GM21529 (cell line): ENCODE measurements around the gene ADRA2C.

Experiments
- ATAC-seq: cut with Tn5 transposase; IDR thresholded peaks from one replicate; pipeline ENCODE4 v1.9.1; 2021; ENCODE audit not compliant: unreplicated experiment

The ADRA2C gene

DNA sequence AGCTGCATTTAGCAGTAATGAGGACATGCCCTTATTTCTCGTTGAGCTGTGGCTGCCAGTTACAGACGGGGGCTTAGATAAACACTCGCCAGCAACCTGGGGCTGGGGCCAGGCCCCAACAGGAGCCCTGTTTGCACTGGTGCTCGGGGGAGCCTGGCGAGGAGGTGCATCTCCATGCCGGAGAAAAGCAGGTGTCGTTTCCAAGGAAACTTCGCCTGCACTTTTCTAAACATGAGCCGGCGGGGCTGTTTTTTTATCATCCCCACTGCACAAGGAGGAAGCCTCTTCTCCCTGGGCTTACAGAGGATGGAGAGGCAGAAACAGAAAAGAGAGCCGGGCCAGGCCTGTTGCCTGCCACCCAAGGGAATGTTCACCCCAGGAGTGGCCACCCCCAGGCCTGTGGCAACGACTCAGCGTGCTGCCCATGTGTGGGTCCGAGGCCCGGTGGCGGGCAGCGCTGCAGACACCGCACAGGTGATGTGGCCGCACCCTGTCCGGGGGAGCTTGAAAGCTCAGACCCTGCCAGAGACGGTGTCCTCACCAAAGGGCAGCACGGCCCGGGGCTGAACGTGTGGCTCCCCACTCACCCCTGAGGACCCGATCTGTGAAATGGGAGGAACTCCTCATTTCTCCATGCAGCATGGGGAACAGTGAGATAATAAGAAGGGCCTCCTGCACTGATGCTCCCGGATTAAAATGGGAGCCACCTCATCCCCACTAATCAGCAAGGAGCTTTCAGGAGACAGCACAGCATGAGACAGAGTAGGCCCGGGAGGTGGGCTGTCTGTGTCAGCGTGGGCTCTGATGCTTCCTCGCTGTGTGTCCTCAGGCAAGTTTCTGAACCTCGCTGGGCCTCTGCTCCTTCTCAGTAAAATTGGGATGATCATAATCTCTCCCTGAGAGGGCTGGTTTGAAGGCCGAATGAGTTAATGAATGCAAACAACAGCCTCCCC, 33.8 kb upstream of the ADRA2C start:
- ATAC-seq, result no peak

DNA sequence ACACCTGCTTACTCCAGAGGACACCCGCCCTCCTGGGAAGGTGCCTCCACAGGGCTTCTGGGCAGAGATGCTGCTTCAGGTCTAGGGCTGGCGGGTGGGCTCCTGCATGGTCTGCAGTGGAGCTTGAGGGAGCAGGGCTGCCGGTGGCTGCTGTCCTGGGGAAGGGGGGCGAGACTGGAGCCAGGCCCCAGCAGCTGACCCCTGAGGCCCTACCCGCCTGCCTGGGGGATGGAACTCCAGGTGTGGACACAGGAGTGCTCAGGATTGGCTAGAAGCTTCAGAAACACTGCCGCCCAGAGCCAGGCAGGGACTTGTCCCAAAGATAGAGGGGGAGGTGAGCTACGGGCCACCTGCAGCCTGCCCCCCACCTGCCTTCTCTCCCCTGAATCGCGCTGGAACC, 33.0 kb upstream of the ADRA2C start:
- no peak for ATAC-seq

DNA sequence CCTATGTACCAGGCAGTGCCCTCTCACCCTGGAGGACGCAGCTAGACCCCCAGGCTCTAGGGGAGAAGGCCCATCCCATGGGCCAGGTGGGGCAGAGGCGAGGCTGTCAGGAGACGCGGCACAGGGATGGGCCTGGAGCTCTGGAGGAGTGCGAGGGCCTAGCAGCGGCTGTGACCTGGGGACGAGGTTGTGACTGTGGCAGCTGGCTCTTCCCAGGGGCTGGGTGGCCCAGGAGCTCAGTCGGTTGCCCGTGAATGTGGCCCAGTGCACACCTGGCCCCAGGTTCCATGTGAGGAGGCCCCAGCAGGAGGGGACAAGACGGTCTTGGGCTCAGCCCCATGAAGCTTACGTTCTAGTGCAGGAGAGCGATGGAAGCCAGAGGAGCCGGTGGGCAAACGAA, 31.0 kb upstream of the ADRA2C start:
- no peak for ATAC-seq

DNA sequence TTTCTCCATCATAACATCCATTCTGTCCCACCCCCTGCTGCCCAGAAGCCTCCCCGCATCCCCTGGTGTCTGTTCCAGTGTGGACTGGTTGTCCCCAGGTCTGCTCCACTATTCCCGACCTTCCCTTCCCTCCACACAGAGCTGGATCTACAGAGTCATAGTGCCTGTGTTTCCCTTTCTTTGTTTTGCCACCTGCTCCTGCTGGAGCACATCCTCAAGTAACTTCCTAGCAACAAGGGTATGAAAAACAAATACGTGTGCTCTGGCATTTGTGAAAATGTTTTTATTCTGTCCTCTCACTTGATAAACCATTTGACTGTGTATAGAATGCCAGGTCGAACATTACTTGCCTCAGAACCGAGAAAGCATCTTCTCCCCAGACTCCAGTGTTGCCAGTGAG, 29.9 kb upstream of the ADRA2C start:
- no peak for ATAC-seq

DNA sequence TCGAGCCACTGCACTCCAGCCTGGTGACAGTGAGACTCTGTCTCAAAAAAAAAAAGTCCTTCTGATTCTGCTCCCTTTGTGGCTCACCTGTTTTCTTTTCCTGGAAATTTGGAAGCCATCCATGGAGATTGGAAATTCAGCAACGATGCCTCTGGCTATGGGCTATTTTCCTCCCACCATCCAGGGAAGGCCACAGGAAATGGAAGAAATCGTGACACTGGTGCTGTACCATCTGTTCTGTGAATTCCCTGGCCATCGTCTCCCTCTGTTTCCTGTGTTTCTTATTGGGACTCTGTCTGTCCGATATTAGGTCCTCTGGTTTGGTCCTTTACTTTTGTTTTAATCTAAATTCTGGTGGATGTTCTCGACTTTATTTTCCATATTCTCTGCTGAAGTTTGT, 29.4 kb upstream of the ADRA2C start:
- no peak for ATAC-seq

DNA sequence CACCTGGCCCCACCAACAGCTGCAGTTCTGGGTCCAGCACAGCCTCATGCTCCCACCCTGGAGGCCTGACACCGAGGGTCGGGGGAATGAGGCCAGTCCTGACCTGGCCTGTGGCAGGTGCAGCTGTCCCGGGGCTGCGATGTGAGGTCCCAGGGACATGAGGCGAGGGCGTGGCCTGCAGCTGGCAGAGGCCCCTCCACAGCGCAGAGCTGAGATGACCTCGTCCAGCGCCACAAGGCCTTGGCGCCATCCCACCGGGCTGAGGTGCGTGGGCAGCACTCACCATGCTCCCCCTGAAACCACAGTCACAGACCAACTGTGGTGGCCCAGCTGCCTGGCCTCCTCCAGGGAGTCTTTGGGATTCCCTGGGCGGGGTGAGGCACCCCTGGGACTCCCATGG, 26.6 kb upstream of the ADRA2C start:
- ATAC-seq, result no peak

DNA sequence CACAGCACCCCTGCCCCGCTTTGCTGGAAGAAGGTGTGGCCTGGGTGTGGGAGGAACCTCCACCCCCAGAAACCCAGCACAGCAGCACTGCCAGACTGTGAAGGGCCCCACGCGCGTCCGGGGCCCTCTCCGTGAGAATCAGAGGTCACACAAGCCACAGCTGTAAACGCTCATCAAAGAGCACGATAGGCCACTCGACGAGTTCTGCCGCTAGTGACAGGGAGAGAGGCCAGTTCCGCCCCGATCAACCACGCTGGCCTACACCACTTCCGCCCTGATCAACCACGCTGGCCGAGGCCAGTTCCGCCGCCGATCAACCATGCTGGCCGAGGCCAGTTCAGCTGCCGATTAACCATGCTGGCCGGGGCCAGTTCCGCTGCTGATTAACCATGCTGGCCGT, 25.9 kb upstream of the ADRA2C start:
- ATAC-seq, result no peak

DNA sequence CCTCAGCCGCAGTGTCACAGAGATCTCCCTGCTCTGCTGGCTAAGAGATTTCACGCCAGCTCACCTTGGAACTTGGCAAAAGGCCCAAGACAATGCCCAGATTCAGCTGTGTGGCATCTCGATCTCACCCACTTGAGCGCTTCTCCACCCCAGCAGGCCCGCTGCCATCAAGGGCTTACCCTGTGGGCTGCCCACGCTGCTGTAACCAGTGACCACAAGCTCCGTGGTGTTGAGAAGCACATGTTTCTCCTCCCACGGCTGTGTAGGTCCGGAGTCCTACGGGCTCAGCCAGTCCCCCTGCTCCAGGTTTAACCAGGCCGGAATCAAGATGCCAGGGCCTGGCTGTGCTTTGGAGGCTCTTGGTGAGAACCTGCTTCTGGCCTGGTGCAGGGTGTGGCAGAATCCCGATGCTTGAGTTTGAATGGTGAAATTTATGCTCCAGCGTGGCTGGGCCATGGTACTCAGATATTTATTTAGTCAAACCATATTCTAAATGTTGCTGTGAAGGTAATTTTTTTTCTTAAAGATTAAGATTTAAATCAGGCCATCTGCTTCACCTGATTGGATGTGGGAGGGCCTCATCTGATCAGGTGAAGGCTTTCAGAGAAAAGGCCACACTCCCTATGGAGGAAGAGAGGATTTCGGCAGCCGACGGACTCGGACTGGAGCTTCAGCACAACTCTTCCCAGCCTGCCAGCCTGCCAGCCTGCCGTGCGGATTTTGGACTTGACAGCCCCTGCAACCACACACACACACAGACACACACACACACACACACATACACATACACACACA, 24.8 kb upstream of the ADRA2C start:
- no peak for ATAC-seq

DNA sequence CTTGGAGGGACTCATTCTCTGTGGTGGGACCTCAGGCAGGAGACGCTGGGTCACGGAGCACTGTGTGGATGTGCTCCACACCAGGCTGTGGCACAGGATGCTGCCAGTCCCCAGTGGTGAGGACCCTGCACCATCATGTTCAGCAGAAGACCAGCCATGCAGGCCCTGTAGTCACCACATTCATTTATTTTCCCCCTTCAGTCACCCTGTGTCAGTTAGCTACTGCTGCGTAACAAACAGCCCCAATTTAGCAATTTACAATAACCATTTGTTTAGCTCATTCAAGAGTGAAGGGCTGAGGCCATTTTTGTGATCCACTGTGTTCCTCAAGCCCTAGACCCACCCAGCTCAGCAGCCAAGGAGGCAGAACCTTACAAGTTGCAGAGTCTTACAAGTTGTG, 23.6 kb upstream of the ADRA2C start:
- ATAC-seq, result no peak

DNA sequence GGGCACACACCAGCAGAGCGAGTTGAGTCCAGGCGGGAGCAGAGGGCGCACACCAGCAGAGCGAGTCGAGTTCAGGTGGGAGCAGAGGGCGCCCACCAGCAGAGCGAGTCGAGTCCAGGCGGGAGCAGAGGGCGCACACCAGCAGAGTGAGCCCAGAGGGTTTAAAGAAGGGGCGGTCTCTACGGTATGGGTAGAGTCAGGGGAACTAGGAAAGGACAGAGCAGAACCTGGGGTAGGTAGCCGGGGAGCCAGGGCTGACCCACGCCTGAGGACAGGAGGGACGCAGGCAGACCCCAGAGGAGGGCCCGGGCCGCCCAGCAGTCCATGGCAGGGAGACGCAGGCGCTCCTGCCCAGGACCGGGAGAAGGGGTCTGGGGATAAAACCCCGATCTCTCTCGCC, 22.0 kb upstream of the ADRA2C start:
- ATAC-seq, result no peak

DNA sequence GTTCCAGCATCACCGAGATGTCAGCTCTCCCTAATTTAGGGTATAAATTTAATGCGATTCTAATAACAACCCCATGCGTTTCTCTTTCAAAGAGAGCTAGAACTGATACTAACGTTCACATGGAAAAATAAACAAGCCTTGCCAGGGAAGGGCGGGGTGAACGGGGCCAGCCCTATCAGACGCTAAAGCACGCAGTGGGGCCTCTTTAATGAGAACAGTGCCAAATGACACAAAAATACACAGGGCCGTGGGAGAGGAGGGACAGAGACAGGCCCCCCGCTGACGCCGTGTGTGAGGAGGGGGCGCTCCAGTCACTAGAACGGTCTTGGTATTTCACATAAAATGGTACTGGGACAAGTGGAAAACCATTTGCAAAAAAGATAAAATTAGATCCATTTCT, 21.3 kb upstream of the ADRA2C start:
- ATAC-seq, result no peak

DNA sequence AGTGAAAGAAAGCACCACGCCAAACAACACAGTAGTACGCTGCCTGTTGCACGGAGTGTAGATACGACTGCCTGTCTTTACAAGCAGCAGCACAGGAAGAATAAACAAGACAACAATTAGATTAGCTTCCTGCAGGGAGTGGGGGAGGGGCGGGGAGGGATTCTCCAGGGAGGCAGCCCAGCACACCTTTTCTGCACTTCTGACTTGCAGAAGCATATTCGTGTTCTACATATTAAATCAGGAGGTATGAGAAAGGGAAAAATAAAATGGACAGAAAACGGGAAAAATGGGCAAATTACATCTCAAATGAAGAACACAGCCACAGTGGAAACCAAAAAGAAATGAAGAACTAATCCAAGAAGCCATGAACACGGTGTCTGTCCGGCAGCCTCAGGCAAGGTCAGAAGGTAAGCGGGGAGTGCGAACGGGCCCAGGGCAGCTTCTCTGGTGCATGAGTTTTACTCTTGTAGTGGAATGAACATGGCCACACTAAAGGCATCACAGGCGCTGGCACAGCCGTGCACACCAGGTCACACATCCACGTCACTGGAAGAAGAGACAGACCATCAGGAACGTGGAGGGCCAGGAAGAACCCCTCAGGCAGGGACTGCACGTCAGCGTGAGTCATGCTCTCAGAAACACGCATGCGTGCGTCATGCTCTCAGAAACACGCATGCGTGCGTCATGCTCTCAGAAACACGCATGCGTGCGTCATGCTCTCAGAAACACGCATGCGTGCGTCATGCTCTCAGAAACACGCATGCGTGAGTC, 20.1 kb upstream of the ADRA2C start:
- no peak for ATAC-seq

DNA sequence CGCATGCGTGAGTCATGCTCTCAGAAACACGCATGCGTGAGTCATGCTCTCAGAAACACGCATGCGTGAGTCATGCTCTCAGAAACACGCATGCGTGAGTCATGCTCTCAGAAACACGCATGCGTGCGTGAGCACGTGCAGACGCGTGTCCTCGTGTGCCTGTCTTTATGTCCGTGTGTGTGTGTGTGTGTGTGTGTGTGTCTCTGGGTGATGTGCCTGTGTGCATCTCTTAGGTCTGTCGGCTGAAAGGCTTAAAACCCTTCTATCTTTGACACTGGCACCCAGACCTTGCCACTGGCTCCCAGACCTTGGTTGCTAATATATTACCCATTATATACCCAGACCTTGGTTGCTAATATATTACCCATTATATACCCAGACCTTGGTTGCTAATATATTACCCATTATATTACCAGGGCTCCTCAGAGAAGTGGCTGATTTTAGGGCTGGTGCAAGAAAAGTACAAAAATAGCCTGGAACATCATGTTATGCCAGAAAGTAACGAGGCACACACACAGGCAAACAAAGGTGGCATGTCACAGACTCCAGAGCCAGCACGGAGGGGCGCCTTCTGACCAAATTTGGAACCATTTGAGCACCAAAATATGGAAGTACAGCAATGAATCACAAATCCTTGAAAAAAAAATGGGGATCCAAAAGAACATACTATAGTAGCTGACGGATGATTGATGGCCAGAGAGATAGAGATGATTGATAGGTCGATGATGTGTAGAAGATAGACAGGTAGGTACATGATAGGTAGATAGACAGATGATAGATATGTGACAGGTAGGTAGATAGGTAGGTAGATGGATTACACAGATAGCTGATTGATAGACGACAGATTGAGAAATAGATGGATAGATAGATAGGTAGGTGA, 19.2 kb upstream of the ADRA2C start:
- no peak for ATAC-seq

DNA sequence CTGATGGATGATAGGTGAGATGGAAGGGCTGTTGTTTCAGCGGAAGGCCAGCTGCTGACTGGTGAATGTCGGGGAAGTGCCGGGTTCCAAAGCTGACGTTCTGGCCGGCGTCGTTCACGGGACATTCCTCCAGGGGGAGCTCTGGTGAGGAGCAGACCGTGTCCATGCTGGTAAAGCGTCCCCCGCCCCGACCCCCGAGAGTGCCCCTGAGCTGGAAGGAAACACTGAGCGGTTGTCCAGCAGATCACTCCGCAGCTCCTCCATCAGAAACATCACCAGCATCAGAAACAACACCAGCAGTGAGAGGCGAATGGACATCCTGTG, 18.6 kb upstream of the ADRA2C start:
- no peak for ATAC-seq

DNA sequence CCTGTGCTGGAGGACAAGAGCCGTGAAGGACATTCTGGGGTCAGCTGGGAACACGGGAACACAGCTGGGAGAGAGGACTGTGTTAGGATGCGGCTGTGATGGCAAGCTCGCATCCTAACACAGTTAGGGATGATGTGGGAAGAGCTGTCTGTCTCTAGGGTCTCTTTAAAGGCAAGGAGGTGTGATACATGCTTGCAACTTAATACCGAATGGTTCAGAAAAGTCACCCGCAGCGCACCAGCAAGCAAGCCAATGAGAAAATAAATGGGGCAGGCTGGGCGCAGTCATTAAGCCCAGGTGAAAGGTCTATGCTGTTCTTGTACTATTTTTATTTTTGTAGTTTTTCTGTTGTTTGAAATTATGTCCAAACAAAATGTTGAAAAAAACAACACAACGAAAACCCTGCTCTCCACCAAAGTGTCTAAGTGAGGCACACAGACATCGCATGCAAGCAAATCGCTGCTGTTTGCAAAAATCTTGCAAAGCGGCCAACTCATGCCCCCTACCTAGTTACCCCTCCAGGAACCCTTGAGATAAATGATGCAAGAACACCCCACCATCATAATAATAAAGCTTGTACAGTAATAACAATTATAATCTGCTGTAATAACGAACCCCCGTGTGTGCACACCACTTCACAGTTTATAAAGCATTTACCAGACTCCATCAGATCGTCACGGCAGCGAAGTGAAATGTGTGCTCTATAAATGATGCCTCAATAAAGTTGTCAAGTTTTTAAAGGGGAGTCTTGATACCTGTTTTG, 17.9 kb upstream of the ADRA2C start:
- ATAC-seq, result no peak

DNA sequence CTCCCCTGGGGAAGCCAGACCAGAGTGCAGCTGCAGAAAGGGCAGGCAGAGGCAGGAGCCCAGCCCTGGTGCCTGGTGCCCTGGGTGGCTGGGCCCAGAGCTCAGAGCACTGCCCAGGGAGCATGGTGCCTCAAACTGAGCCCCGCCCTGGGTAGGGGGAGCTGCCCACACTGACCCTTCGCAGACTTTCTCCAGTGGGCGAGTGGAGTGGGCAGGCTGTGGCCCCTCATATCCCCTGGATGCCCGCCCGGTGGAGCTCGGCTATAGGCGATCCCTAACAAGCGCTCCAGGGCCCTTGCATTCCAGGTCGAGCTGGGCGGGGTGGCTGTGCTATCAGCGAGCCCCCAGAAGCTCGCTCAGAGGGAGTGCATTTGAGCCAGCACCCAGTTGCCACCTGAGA, 17.1 kb upstream of the ADRA2C start:
- ATAC-seq, result no peak

DNA sequence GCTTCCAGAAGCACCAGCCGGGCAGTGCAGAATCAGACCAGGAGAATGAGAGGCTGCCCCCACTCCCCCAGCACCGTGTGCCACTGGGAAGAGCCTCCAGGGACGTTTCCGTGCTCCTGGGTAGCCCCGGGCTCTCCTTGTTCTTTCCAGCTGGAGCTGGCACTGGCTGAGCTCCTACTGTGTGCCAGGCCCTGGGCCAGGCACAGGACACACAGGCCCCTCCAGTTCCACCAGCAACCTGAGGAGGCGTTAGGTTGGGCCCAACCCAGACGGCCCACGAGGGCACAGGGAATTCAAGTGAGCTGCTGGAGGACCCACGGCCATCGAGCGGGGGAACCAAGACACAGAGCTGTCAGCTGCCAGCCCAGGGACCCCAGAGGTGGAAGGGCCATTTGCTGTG, 15.9 kb upstream of the ADRA2C start:
- no peak for ATAC-seq

DNA sequence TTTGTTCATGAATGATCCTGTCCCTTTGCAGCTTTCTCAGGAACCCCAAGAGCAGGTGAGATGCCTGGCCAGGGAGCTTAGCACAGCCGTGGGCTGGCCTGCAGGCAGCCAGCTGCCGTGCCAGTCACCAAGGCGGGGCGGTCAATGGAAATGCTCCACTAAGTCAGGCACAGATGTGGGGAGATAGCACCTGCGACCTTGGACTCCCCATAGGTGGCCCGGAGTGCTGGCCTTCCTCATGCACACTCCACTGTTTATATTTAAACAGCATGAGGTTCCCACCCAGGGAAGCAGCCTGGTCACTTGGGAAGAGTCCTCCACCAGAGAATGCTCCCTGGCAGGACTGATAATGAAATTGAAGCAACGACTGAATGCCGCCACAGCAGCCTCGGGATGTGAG, 14.2 kb upstream of the ADRA2C start:
- ATAC-seq, result no peak

DNA sequence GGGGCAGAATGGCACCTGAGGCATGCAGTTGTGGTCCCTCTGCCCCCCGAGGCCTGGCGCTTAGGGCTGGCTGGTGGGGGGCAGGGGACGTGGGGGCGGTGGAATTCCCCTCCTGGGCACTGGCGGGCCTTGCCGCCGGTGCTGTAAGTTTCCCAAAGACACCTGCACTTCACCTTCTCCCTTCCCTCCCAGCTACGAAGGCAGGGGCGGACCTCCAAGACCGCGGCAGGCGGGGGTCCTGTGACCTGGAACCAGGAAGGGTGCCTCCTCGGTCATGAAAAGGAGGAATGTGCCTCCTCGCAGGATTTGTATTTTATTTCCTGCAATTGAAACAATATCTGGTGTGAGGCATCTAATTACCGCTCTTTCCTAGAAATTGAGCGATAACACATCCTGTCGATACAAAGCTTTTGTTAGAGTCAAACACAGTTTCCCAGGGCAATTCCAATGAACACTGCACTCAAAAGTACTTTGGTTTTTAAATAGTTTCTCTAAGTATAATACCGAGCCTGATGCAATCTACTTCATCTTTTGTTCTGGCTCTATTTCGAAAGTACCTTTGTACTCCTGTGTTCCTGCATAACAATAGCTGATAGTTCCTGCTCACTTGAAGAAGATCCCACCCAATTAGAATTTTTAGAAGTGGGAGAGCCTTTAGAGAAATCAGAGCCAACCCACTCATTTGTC, 12.3 kb upstream of the ADRA2C start:
- no peak for ATAC-seq
